ENCODE results near the gene CTDSP2.

Gene CTDSP2

GRCh38 chr12:57817261-57817989, 29.1 kb downstream of the CTDSP2 start:
- DNase-seq (ENCODE audit: low read depth in 3 of 3, low spot score in 1 of 3), result no peak

GRCh38 chr12:57816855-57817151, 29.7 kb downstream of the CTDSP2 start:
- DNase-seq (ENCODE audit: low read depth in 3 of 3, low spot score in 1 of 3), result no peak

GRCh38 chr12:57816001-57816854, 30.3 kb downstream of the CTDSP2 start:
- DNase-seq (ENCODE audit: low read depth in 3 of 3, low spot score in 1 of 3), result no peak

DNA sequence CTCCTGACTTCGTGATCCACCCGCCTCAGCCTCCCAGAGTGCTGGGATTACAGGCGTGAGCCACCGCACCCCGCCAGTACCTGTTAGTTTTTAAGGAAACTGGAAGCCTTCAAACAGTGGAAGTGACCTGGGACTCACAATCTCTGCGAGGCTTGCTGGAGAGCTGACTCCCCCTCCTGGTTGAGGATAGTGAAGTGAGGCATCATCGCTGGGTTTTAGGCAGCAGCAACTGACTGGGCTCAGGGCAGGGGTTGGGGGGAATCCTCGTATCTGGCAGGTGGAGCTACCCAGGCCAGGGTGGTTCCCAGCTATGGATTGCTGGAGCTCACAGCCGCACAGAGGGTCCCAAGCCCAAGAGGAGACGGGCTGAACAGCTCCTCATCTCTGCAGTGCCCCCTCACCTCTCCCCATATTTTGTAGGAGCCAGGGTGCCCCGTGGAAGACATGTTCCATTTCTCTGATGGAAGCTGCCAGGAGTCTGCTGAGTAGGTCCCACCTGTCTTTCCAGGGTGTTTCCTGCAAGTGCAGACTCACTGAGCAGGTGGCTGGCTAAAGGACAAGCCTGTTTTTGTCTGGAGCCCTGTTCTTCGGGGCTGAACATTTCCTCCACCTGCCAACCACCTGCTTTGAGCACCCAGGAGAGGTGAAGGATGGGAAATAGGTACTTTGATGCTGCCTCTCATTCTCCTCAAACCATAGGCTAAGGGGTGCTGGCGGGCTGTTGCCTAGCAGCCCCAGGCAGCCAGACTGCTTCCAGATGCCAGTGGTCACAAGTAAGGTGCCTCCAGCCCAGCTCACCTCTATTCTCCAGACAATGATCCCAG, 31.1 kb downstream of the CTDSP2 start:
- no peak for DNase-seq (ENCODE audit: low read depth in 3 of 3, low spot score in 1 of 3)

DNA sequence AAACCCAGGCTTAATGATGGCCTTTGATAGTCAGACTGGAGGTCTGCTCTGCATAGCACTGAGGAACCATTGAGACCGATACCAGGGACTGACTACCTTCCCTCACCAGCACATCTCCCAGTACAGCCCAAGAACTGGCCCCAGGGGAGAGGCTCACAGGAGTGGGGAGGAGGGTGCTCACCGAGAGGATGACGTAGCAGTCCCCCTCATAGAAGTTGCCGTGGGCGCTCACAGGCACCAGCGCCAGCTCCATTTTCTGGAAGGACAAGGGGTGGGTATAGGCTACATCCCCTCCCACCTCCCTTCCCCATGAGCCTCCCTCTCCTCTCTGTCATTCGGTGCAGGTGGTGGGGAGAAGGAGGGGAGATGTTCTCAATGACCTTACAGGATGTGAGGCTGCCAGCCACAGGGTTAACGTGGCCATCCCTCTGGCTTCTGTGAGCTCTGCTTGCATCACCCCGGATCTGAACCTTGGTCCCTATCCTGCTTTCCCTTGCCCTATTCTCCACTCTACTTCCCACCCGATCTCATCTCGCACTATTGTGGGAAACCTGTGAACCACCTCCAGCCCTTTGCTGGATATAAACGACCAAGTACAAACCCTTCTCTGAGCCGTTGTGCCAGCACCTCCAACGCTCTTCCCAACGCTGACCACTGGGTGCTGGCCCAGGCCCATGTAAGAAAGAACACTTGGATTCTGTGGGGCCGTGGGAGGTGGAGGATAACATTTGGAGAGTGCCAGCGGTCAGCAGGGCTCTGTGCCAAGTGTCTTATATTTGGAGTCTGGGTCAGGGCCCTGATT, 32.4 kb downstream of the CTDSP2 start:
- no peak for DNase-seq (ENCODE audit: low read depth in 3 of 3, low spot score in 1 of 3)

DNA sequence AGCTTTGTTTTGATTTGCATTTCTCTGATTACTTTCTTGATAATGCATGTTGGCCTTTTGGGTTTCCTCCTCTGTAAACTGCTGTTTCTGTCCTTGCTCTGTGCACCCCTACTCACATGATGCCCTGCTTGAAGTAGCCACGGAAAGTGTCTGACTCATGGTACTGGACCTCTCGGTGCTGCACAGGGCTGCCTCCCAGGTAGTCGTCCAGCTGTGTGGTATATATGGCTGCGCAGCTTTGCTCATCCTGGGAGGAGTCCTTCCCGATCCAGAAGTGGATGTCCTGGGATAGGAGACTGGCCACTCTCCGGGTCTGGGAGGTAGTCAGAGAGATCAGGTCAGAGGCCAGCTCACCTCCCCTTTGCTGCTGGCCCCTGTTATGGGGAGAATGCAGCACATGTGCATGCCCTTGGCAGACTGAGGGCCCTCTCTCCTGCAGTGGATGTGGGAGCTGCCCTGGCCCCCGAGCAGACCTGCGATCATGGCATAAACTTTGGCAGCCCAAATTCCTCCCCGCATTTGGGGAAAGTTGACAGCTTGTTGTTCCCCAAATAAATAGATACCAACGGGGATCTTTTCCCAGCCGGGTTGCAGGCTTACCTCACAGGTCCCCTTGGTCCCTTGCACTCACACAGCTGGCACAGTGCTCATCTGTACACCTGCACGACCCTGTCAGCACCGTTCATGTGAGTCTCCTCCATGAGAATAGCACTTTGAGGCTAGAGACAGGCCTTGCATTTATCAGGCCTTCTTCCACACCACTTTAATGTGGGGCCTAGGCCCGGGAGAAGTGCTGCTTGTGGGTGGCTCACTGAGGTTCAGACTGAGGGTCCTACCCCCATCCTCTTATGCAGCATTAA, 33.2 kb downstream of the CTDSP2 start:
- DNase-seq (ENCODE audit: low read depth in 3 of 3, low spot score in 1 of 3), result no peak

- DNase-seq (ENCODE audit: low read depth in 3 of 3, low spot score in 1 of 3), result no peak
These were observed 35.3 kb downstream of the CTDSP2 start for GRCh38 chr12:57811028-57811755.

DNA sequence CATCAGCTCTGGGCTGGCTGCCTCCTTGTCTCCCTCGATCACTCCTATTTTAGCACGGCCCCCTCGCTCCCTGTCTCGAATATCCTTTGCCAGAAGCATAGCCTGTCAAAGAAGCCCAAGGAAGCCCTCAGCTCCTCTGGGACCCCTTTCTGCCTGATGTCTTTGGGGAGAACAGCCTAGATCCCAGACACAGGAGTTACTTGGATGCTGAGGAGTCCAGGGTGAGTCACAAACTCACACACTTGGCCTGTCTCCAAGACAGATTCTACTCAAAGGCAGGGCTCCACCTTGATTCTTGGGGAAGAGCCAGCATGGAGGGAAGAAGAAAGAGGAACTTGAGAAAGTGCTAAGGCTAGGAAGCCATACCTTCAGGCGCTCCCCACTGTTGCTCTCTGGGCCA, 36.1 kb downstream of the CTDSP2 start:
- no peak for DNase-seq (ENCODE audit: low read depth in 3 of 3, low spot score in 1 of 3)

DNA sequence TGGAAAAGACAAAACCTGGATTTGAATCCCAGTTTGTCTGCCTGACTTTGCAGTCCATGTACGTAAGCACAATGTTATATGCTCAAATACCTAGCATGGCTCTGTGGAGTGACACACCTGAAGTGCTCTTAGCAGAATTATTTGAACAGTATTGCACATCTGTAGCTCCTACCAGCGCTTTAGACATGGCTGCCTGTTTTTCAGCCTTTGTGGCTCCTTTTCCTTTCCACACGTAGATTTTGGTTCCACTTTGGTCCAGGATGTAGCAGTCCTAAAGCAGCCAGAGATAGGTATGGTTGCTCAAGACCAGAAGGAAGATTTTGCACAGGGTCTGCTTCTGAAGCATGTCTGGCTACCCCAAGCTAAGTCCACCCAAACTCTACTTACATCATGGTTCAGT, 37.1 kb downstream of the CTDSP2 start:
- no peak for DNase-seq (ENCODE audit: low read depth in 3 of 3, low spot score in 1 of 3)

- DNase-seq (ENCODE audit: low read depth in 3 of 3, low spot score in 1 of 3), result no peak
These were observed 38.2 kb downstream of the CTDSP2 start for GRCh38 chr12:57808351-57808750.

DNA sequence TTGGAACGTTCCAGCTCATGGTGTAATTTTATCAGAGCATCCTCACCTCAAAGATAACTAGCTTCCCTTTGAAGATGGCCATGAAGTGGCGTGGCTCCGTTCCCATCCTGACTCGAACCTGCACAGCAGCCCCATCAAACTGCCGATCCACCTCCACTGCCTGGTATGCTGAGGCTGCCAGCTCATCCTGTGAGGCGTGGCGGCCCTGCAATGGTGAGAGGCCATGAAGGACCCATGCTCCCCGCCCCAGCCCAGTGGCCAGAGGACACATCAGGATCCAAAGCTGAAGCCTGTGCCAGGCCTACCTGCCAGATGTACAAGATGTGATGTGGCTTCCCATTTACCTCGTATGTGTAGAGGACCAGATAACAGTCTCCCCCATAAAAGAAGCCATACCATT, 39.2 kb downstream of the CTDSP2 start:
- no peak for DNase-seq (ENCODE audit: low read depth in 3 of 3, low spot score in 1 of 3)

GRCh38 chr12:57806677-57807076, 39.9 kb downstream of the CTDSP2 start:
- DNase-seq (ENCODE audit: low read depth in 3 of 3, low spot score in 1 of 3), result no peak

- DNase-seq (ENCODE audit: low read depth in 3 of 3, low spot score in 1 of 3), result no peak
These were observed 43.1 kb downstream of the CTDSP2 start for GRCh38 chr12:57803319-57803893.

DNA sequence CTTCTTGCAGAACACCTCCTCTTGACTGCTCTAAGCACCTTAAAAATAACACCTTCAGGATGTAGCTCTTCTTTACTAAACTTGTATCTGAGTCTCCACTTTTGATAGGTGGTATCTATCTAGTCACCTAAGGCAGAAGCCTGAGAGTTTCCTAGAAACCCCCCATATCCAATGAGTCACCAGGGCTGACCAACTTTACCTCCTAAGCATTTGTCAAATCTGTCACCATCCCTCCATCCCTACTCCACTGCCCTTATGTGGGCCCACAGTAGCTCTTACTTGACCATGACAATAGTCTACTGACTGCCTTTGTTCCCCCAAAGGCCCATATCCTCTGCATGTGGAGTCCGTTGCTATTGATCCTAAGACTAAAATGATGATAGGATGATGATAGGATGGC, 43.9 kb downstream of the CTDSP2 start:
- DNase-seq (ENCODE audit: low read depth in 3 of 3, low spot score in 1 of 3), result no peak

DNA sequence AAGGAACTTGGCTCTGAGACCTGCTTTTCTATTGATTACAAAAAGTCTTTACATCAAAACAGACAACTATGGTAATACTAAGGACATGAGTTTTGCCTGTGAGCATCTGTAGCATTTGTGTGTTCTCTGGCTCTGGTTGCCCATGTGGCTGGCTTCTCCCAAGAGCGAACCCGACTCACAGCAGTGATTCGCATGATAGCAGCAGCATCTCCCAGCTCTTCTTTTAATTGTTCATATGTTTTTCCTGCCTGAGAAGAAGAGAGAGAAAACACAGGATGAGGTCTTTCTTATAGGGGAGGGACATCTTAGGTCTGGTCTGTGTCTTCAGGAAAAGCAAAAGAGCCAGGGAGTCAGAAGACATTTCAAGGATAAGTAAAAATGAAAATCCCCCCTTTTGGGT, 45.6 kb downstream of the CTDSP2 start:
- no peak for DNase-seq (ENCODE audit: low read depth in 3 of 3, low spot score in 1 of 3)

- DNase-seq (ENCODE audit: low read depth in 3 of 3, low spot score in 1 of 3), result no peak
These were observed 48.6 kb downstream of the CTDSP2 start for GRCh38 chr12:57797933-57798332.

DNA sequence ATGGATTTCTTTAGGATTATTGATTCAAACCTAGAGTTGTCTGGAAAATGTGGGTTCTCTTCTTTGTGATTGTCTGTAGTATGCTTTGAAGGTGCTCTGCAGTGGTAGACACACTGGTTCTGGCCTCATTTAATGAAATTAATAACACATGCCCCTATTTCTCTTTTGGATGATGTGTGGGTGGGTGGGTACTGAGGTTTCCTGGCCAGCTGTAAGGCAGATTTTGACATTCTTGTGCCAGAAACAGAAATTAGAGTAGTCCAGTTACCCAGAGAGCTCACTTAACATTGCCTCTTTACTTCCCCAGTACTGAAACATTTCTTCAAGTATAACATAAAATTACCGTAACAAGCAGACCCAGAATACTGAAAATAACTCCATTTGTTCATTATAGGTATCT, 49.5 kb downstream of the CTDSP2 start:
- no peak for DNase-seq (ENCODE audit: low read depth in 3 of 3, low spot score in 1 of 3)

DNA sequence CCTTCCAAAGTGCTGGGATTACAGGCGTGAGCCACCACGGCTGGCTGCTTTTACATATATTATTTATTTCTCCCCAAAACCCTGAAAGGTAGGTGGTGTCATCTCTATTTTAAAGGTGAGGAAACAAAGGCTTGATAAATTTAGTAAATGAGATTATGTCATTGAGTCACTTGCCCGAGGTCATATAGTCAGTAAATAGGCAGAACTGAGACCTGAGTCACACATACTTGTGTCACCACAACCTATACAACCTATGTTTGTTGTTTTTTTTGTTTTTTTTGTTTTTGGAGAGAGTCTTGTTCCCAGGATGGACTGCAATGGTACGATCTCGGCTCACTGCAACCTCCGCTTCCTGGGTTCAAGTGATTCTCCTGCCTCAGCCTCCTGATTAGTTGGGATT, 51.2 kb downstream of the CTDSP2 start:
- DNase-seq (ENCODE audit: low read depth in 3 of 3, low spot score in 1 of 3), result no peak

DNA sequence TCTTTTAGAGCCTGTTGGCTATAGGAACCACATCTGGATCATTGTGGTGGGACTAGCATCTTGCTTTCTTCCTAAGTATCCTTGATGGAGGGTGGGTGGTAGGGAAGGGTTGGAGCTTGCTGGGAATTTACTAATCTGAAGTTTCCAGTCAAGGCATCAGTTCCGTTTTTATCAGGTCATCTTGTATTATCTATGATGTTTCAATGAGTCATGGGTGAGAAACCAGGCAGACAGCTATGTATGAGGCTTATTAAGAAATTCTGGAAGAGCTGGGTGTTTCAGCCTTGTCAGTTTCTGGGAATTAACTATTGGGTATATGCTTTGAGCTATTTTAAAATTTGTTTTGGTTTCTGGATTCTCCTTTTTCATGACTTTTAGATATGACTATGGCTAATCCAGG, 52.6 kb downstream of the CTDSP2 start:
- DNase-seq (ENCODE audit: low read depth in 3 of 3, low spot score in 1 of 3), result no peak

Data from stimulated activated CD4-positive, alpha-beta T cell treated with anti-CD3 and anti-CD28 coated beads, TNF-alpha, amount 100 ng/mL, for 1 hour (primary cell).